Ramos (cell line): ENCODE results near the gene RNF213.
"Not testable (repeated sequence)": the region's sequence is repeated elsewhere in the genome, so short reads cannot be mapped to it uniquely, and the experiment has no call there.

Source experiments
- in situ Hi-C: fragments of 300-500 bp; cut with MboI; formaldehyde crosslinking; loops from one replicate; pipeline ENCODE4 v1.14.3; 2022; ENCODE audit warnings: low sequenced_read_pairs; ENCODE audit not compliant: unreplicated experiment

The RNF213 gene

DNA sequence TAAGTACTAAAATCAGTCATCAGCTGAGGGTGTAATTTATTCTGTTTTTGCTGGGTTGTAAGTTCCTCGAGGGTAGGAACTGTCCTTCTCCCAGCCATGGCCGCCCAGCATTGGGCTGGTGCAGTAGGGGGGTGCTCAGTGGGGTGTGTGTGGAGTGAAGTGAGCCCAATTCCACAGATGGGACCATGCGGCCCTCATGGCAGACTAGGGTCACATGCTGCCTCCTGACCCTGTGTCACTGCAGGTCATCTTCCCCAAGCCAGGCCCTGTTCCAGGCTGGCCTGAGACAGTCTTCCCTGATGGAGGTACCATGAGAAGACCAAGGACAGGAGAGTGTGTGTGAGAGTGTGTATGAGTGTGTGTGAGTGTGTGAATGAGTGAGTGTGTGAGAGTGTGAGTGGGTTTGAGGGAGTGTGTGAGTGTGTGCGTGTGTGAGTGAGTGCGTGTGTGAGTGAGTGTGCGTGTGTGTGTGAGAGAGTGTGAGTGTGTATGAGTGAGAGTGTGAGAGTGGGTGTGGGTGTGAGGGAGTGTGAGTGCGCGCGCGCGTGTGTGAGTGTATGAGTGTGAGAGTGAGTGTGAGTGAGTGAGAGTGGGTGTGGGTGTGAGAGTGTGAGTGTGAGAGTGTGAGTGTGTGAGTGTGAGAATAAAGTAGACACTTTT lies 36.7 kb upstream of the RNF213 start:
- in situ Hi-C loops, result no loop called here

DNA sequence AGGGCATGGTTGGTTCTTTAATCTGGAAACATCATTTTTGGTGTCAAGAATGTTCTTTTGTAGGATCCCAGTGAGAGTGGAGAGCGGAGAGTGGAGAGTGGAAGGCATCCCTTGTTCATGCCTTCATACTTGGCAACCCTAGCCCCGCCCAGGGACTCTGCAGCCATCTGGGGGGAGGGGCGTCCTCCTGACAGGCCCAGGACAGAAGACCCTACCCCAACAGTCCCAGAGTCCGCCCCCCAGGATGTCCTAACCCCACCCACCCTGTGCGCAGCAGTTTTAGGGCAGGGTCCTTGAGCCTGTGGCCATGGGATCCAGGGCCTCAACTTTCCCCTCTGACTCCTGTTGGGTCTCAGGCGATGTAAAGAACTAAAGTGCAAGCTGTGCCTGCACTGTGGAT lies 36.0 kb upstream of the RNF213 start:
- in situ Hi-C loops, result no loop called here

DNA sequence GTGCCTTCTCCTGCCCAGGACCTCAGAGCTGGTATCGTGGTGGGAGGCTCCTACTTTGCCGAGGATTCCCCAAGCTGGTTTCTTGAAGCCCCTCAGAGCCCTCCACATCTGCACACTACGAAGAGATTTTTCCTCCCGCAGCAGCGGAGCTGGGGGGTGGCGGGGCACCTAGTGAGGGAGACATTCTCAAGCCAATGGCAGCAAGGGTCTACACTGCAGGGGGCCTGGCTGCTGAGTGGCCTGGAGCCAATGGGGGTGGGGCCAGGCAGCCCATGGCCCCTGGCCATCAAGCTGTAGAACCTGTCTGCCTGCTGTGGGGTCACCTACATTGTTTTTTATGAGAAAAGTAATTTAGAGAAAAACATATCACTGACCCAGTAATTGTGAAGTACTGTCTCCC lies 35.4 kb upstream of the RNF213 start:
- in situ Hi-C loops, result no loop called here

DNA sequence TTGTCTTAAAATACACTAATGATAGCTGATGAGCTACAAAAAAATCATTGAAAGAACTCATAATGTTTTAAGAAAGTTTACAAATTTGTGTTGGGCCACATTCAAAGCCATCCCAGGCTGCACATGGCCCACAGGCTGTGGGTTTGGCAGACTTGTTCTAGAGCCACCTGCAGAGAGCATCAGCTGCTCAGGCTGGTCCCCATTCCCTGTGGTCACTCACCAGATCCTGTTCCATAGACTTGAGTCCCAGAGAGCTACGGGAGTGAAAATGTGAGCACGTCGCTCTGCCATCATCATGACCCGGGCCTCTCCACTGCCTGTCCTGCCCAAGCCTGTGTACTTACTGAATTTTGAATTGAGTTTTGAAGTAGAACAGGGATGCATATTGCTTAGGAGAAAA lies 33.5 kb upstream of the RNF213 start:
- in situ Hi-C loops, result no loop called here

DNA sequence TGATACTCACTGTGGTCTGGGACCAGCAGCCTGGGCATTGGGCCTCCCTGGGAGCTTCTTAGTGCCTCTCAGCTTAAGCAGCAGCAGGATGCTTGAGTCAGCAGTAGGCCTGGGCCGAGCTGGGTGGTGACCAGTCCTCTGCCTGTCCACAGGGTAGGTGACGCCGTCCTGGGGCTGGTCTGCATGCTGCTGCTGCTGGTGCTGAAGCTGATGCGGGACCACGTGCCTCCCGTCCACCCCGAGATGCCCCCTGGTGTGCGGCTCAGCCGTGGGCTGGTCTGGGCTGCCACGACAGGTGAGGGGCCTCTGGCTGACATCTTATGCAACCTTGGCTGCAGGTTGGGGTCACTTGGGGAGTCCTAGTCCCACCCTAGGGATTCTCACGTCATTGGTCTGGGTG lies 33.0 kb upstream of the RNF213 start:
- in situ Hi-C loops, result no loop called here

- in situ Hi-C loops, result no loop called here
These were observed 32.2 kb upstream of the RNF213 start for GRCh38 chr17:80228477-80228876.

GRCh38 chr17:80229011-80229410 lies 31.6 kb upstream of the RNF213 start:
- in situ Hi-C loops, result no loop called here

- in situ Hi-C loops, result no loop called here
These were observed 28.2 kb upstream of the RNF213 start for GRCh38 chr17:80232438-80232837.

DNA sequence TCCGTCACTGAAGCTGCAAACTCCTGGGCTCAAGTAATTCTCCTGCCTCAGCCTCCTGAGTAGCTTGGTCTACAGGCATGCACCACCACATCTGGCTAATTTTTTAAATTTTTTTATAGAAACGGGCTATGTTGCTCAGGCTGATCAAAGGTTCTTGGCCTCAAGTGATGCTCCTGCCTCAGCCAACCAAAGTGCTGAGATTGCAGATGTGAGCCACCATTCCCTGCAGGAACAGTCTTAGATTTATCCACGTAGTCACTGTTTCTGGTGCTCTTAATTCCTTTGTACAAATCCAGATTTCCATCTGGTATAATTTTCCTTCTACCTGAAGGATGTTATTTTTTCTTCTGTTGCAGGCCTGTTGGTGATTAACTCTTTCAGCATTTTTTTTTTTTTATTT lies 27.4 kb upstream of the RNF213 start:
- in situ Hi-C loops, result no loop called here

DNA sequence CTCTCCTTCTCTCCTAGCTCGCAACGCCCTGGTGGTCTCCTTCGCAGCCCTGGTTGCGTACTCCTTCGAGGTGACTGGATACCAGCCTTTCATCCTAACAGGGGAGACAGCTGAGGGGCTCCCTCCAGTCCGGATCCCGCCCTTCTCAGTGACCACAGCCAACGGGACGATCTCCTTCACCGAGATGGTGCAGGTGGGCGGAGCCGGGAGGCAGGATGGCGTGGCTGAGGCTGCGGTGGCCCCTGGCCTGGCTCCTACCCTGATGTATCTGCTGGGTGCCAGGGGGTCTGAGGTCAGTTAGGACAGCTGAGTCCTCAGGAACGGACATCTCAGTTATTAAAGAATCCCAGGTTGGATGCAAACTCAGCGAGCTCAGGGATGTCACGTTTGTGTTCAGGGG lies 23.7 kb upstream of the RNF213 start:
- in situ Hi-C loops, result no loop called here

DNA sequence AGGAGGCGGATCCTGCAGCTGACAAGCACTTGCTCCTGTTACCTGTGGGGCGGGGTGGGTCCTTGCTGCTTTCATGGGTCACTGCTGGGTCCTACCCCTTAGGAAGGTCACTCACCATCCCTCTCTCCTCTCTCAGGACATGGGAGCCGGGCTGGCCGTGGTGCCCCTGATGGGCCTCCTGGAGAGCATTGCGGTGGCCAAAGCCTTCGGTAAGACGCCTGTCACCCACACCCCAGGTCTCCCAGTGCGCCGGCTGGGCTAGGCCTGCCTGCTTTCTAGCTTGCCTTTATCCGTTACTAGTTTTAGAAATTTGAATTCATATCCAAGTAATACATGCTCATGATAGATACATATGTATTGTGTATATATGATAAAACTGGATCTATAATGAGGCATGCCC lies 23.3 kb upstream of the RNF213 start:
- in situ Hi-C loops, result no loop called here

DNA sequence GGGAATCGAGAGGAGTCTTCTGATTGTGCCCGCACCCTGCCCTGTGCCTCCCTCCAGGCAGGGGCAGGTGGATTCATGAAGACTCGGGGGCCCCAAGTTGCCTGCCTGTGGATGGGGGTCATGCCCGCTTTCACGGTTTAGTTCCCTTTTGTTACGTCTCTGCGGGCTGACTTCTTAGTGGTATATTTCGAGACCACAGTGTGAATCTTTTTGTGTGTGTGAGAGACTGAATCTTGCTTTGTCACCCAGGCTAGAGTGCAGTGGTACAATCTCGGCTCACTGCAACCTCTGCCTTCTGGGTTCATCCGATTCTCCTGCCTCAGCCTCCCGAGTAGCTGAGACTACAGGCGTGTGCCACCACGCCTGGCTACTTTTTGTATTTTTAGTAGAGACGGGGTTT lies 18.1 kb upstream of the RNF213 start:
- in situ Hi-C loops, result no loop called here

DNA sequence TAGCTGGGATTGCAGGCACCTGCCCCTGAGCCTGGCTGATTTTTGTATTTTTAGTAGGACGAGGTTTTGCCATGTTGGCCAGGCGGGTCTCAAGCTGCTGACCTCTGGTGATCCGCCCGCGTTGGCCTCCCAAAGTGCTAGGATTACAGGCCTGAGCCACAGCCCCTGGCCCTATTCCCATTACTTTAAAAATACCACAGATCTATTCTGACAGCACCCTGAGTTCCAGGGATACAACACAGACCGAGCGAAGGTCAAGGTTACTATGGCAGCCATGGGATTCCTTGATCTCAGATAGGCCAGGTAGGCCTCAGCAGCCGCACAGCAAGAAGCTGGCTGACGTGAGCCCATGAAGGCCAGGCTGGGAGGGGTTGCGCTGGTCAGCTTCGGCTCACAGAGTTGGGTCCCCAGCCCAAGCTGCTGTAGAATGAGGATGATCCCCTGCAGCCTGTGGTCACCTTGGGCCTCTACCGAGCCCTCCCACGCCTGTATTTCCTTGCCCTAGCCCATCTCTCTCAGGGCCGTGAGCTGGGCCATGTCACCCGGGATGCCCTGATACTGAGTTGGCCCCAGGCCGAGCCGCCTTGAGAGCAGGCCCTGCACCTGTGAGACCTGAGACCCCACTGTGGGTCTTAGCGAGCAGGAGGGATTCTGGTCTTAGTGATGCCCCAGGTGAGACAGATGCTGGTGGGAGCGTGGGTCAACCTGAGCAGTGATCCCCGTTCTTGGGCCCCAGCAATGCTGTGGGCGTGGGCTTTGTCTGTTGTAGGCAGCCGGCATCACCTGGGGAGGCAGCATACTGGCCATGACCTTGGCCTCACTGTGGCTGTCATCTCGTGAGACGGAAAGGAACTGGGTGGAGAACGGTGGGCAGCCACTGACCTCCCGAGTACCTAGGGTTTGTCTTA lies 16.9 kb upstream of the RNF213 start:
- in situ Hi-C loops, result no loop called here

- in situ Hi-C loops, result not testable (repeated sequence)
These were observed 16.2 kb upstream of the RNF213 start for GRCh38 chr17:80244448-80244847.

DNA sequence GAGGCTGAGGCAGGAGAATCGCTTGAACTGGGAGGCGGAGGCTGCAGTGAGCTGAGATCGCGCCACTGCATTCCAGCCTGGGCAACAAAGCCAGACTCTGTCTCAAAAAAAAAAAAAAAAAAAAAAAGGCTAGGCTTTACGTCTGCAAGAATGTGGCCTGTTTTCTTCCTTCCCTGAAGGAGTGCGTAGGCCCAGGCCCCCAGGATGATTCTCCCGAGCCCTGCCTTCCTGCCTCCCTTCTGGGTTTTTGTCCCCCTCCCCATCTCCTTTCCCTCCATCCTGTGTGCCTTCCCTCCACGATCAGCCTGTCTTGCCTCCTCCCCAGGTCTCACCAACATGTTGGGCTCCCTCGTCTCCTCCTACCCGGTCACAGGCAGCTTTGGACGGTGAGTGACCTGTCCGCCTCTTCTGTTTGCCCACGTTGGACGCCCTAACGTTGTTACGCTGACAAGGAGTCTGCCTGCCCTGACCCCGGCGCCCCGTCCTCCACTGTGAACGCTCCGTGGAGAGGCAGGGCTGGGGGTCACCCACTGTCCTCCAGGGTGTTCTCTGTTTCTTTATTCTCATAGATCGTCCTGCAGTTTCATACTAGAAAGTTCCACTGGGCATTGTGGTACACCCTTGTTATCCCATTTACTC lies 15.7 kb upstream of the RNF213 start:
- in situ Hi-C loops, result no loop called here

DNA sequence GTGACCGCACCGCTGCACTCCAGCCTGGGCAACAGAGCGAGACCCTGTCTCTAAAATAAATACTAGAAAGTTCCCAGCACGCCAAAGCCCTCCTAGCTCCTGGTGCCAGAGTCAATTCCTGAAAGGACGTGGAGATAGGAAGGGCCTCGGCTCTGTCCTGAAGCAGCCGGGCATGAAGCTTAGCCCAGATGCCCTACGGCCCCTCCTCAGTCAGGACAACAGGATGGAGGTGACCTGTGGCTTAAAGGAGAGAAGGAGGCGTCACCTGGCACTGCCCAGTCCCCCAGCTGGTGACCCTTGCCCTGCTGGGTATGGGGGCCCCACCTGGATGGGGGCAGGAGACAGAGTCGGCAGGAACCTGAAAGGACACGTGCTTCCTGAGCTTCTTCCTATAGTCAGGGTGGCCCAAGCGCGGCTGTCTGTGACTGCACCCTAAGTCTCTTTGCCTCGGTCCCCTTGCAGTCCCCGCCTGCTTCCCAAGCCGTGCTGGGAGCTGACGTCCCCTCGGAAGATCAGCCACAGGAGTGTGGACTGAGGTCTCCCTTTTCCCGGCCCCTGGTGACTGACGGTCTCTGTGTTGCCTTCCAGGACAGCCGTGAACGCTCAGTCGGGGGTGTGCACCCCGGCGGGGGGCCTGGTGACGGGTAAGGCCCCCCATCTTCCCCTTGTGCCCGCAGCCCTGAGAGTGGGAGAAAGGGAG lies 14.9 kb upstream of the RNF213 start:
- in situ Hi-C loops, result no loop called here

DNA sequence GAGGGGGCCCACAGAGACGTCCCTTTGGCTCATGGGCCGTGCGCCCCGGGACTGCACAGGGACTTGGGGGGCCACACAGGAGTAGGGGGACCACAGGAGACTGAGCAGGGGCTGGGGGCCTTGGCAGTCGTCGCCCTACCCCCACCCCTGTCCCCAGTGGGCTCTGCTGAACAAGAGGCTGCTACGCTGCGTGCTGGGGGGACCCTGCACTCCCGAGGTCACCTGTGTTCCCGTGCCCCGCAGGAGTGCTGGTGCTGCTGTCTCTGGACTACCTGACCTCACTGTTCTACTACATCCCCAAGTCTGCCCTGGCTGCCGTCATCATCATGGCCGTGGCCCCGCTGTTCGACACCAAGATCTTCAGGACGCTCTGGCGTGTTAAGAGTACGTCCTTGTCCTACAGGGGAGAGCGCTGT lies 14.4 kb upstream of the RNF213 start:
- in situ Hi-C loops, result no loop called here

GRCh38 chr17:80246726-80247125 lies 13.9 kb upstream of the RNF213 start:
- in situ Hi-C loops, result no loop called here

GRCh38 chr17:80247561-80247960 lies 13.1 kb upstream of the RNF213 start:
- in situ Hi-C loops, result no loop called here

GRCh38 chr17:80248001-80248893 lies 12.4 kb upstream of the RNF213 start:
- in situ Hi-C loops, result no loop called here
